ENCODE measurements around the gene CRYGN. TPM values are rescaled to one million over a fixed set of nuclear protein-coding genes. Genes with fewer than 3 reads are reported as not detected.

Gene CRYGN
- total and polyA plus RNA-seq, 2 of the 13 experiments (the other 11 are each of a cell fraction or from before 2014, with no cell fraction given), result 0.11 TPM; not detected in 1

- no TSS peak for BruUV-seq (replicated peaks)
- in situ Hi-C loops (cut with HindIII; ENCODE audit: extremely low pct_ligation_motif_present, low pct_unique_long_range_greater_than_20kb), result no loop called here
- Histone ChIP-seq H3K4me1 (ENCODE audit: insufficient read depth, low read length) (peaks cover 14% of the 10 kb centered on the region), H3K9ac (ENCODE audit: insufficient read depth, low read depth, low read length) (no peak overlapping the region), H3K79me2 (ENCODE audit: insufficient read depth, low read length) (peaks cover 31% of the 10 kb centered on the region), H3K9me3 (ENCODE audit: low read length) (no peaks in the 10 kb centered on the region), H3K4me2 (ENCODE audit: low read depth, low read length) (no peak overlapping the region), H3K27me3 (ENCODE audit: control insufficient read depth in 1 of 2, insufficient read depth in 2 of 2, low read length in 2 of 2) (no peaks in the 10 kb centered on the region), H3K36me3 (replicated peaks in 1 of 2; ENCODE audit: control insufficient read depth in 1 of 2, insufficient read depth in 2 of 2, low read length in 2 of 2) (peaks cover 5 to 60% of the 10 kb centered on the region in 2 experiments; a peak in 4 of 5 replicates), H4K20me1 (ENCODE audit: insufficient read depth, low read length) (peaks cover 27% of the 10 kb centered on the region), H2AFZ (ENCODE audit: low read length) (no peak overlapping the region), H3K27ac (ENCODE audit: extremely low read length, insufficient read depth, low read length) (no peak overlapping the region), H3K4me3 (replicated peaks in 1 of 3; ENCODE audit: insufficient read depth in 1 of 3, low read depth in 2 of 3, low read length in 3 of 3) (no peak overlapping the region)
- DNase-seq (ENCODE audit: low spot score), result no peak
- CTCF ChIA-PET (ENCODE audit: low intra/inter-chr PET ratio, low total read pairs), result no interaction called here
- FAIRE-seq, result no peak
- TF ChIP-seq ZNF850 (CRISPR knock-in tag; conservative IDR thresholded peaks at IDR 0.05), result no peak
- TF ChIP-seq CBFB (CRISPR knock-in tag; IDR thresholded peaks at IDR 0.05), result no peak
- no peak for TF ChIP-seq ZNF549 (CRISPR knock-in tag; IDR thresholded peaks at IDR 0.05)
- no peak for TF ChIP-seq ZGPAT (CRISPR knock-in tag; IDR thresholded peaks at IDR 0.05)
- no peak for TF ChIP-seq SOX6 (IDR thresholded peaks at IDR 0.05)
- no peak for TF ChIP-seq SOX6 (CRISPR knock-in tag; IDR thresholded peaks at IDR 0.05)
- TF ChIP-seq ZNF782 (CRISPR knock-in tag; IDR thresholded peaks at IDR 0.05; ENCODE audit: borderline replicate concordance), result no peak
- TF ChIP-seq ZKSCAN1 (IDR thresholded peaks at IDR 0.05; ENCODE audit: low read length), result no peak
- TF ChIP-seq HOXA7 (CRISPR knock-in tag; IDR thresholded peaks at IDR 0.05), result no peak
- TF ChIP-seq MIER3 (CRISPR knock-in tag; IDR thresholded peaks at IDR 0.05; ENCODE audit: borderline replicate concordance), result no peak
- no peak for TF ChIP-seq PRDM15 (CRISPR knock-in tag; IDR thresholded peaks at IDR 0.05)
- TF ChIP-seq GRHL1 (CRISPR knock-in tag; conservative IDR thresholded peaks at IDR 0.05), result no peak
- TF ChIP-seq TIGD3 (CRISPR knock-in tag; IDR thresholded peaks at IDR 0.05; ENCODE audit: borderline replicate concordance), result no peak
- POLR2A ChIA-PET, result no interaction called here
- ATAC-seq, result no peak
- WGBS (ENCODE audit: low lambda C conversion rate), result 95% methylated on average over 2 of the region's 2 CpGs
- intact Hi-C loops (cut with micrococcal nuclease; ENCODE audit: unreplicated experiment), result no loop called here
These were observed 49.6 kb upstream of the CRYGN start for GRCh38 chr7:151489498-151489897.
